Esophagus mucosa (tissue), 1 donor: Measurements from ENCODE around the gene CTXN3. TPM values are rescaled to one million over a fixed set of nuclear protein-coding genes. Genes with fewer than 3 reads are reported as not detected.

Experiments
- ATAC-seq: fragments of 200-7000 bp; cut with Tn5 transposase; one replicate; pipeline ENCODE4 v1.9.1; 2020
- total RNA-seq: library from RNA; stranded (reverse); gene quantifications from one replicate; pipeline ENCODE4 v1.2.4, GENCODE V29; 2023
- donor health status: DM: yes; HTN: yes; CAD: no.

CTXN3 gene
- total RNA-seq, 1 donor from 2014 or later = 0.24 TPM

- ATAC-seq = no peak
Measured at GRCh38 chr5:127700237-127700766, 51.4 kb downstream of the CTXN3 start.

DNA sequence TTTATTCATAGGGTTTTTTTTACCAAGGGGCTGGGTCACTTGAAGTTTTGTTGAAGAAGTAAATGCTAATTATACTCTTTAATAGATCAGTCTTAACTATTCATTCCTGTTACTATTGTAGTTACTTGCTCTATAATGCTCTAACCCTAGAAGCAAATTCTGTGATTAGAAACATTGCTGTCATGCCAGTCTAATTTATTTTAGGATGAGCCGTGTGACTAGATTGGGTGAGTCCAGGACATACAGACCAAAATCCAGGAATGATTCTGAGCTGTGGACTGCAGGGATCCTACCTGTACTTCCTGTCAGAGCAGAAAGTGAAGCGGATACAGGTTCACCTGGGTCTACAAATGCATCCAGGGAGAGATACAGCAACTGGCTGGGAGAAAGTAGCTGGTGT lies 53.6 kb downstream of the CTXN3 start:
- ATAC-seq = no peak

GRCh38 chr5:127702926-127703561 lies 54.2 kb downstream of the CTXN3 start, which contains the start of gene CCDC192:
CCDC192 (plus strand) TSS chr5:127703391; CDS start chr5:127703446, 55 bp downstream.
- no peak for ATAC-seq

DNA sequence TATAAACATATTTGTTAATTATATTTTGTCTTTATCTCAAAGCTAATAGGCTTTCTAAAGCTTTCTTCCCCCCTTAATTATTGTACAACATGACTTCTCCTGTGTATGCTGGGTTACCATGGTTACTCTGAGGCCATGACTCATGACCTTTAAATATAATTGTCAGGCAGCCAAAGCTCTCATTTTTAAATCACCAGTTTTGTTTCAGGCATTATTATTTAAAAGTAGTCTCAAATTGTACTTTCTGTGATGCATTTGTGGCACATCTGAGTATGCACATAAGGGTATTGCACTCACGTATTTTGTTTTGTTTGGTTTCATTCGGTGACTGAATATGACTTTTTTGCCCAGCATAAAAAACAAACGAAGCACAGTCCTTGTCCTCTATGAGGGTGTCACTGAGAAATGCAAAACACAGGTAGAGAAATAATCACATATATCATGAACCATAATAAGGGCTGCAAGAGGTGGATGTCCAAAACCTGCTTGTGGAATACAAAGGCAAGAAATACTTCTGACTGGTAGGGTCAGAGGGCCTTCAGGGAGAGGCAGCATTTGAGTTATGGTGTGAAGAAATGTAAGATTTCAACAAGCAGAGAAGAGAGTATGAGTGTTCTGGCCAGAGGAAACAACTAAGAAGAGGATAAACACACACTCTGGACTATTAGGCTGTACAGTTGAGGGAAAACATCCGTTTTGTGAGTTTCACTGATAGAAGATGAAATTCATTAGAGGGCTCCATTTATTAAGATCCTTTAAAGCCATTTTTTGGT lies 56.4 kb downstream of the CTXN3 start:
- no peak for ATAC-seq

GRCh38 chr5:127706691-127707090 lies 57.8 kb downstream of the CTXN3 start:
- no peak for ATAC-seq

- no peak for ATAC-seq
Measured at GRCh38 chr5:127707209-127707608, 58.3 kb downstream of the CTXN3 start.

Other genes starting within 250 kb of the CTXN3 start
- gene PRRC1, start 131.4 kb upstream of the CTXN3 start, total RNA-seq = 31.2 TPM
- not detected for gene CCDC192, start 54.3 kb downstream of the CTXN3 start, total RNA-seq